Measurements from ENCODE around the gene AMHR2. TPM values are rescaled to one million over a fixed set of nuclear protein-coding genes. Genes with fewer than 3 reads are reported as not detected.
"Not testable (repeated sequence)": the region's sequence is repeated elsewhere in the genome, so short reads cannot be mapped to it uniquely, and the experiment has no call there.

Gene AMHR2
- total and polyA plus RNA-seq, 9 donors, result 11.2 to 48.6 (median 32.5) TPM

- intact Hi-C loops (cut with DNase I), result no loop called here
- Histone ChIP-seq H3K4me1 (ENCODE audit: insufficient read depth) (peaks cover 4% of the 10 kb centered on the region), H3K27me3 (no peaks in the 10 kb centered on the region), H3K4me3 (no peak overlapping the region), H3K27ac (no peak overlapping the region), H3K9me3 (no peaks in the 10 kb centered on the region), H3K36me3 (no peaks in the 10 kb centered on the region)
- 91 to 98% (median 95%) methylated on average over 3 of the region's 3 CpGs for WGBS, 3 donors
- DNase-seq, result no peak
- TF ChIP-seq EP300 (IDR thresholded peaks at IDR 0.05) (no peak), CTCF (IDR thresholded peaks at IDR 0.05) (no peak), POLR2A (IDR thresholded peaks at IDR 0.05) (no peak)
Measured at GRCh38 chr12:53418221-53418620, 5.4 kb upstream of the AMHR2 start.

- TF ChIP-seq EP300 (IDR thresholded peaks at IDR 0.05), result no peak
- no peak for TF ChIP-seq POLR2A (IDR thresholded peaks at IDR 0.05)
- no peak for TF ChIP-seq CTCF (IDR thresholded peaks at IDR 0.05)
- DNase-seq, result no peak
- intact Hi-C loops (cut with DNase I), result loop anchor here (1.0 to 5.0 kb wide), 4 partner anchors 37 to 67 kb away; partner anchors contain the start of gene SP1 (in 1 of the 4)
Measured at GRCh38 chr12:53419756-53420155, 3.9 kb upstream of the AMHR2 start.

GRCh38 chr12:53422247-53422646 is 1.4 kb upstream of the AMHR2 start:
- WGBS, 3 donors, result 89 to 92% (median 92%) methylated on average over 12 of the region's 12 CpGs
- H3K4me3 ChIP-seq, H3K27ac ChIP-seq, H3K27me3 ChIP-seq, H3K36me3 ChIP-seq, DNase-seq, H3K9me3 ChIP-seq: not testable (repeated sequence)
- H3K4me1 ChIP-seq (ENCODE audit: insufficient read depth), result peaks cover 21% of the 10 kb centered on the region
- intact Hi-C loops (cut with DNase I), result loop anchor here in 1 of 4 donors (5.0 kb wide), 2 partner anchors 40 to 70 kb away; partner anchors contain the start of gene SP1

More at GRCh38 chr12:53419756-53420155, 3.9 kb upstream of the AMHR2 start:
- 89 to 92% (median 90%) methylated on average over 2 of the region's 2 CpGs for WGBS, 3 donors
- Histone ChIP-seq H3K27me3 (no peaks in the 10 kb centered on the region), H3K27ac (no peak overlapping the region), H3K4me1 (ENCODE audit: insufficient read depth) (peaks cover 13% of the 10 kb centered on the region), H3K36me3 (no peaks in the 10 kb centered on the region), H3K4me3 (no peak overlapping the region), H3K9me3 (no peaks in the 10 kb centered on the region)

GRCh38 chr12:53424626-53425514 is 1.2 kb downstream of the AMHR2 start:
- peak; percentile 80 to 87 (median 83) for DNase-seq
- TF ChIP-seq EP300 (IDR thresholded peaks at IDR 0.05) (no peak), CTCF (IDR thresholded peaks at IDR 0.05) (no peak), POLR2A (IDR thresholded peaks at IDR 0.05) (peak; percentile 35)
- Histone ChIP-seq H3K4me1 (ENCODE audit: insufficient read depth) (peaks cover 21% of the 10 kb centered on the region), H3K27ac (peak overlapping the region; percentile 64 to 85), H3K27me3 (no peaks in the 10 kb centered on the region), H3K9me3 (no peaks in the 10 kb centered on the region), H3K4me3 (peak overlapping the region; percentile 1), H3K36me3 (no peaks in the 10 kb centered on the region)
- intact Hi-C loops (cut with DNase I), result loop anchor here in 1 of 4 donors (5.0 kb wide), 2 partner anchors 43 to 73 kb away; partner anchors contain the start of gene SP1
- 10 to 19% (median 15%) methylated on average over 7 to 9 of the region's 9 CpGs for WGBS, 3 donors
